Fibroblast of lung (primary cell): Measurements from ENCODE around the gene PKHD1. TPM values are rescaled to one million over a fixed set of nuclear protein-coding genes. Genes with fewer than 3 reads are reported as not detected.

Experiments used
- DNase-seq, 2 donors: peaks; one replicate each; pipeline versions ENCODE4 v3.0.0 to v3.0.0-alpha.2; 2010; ENCODE audit warnings: low read depth in 2 of 2
- H2AFZ ChIP-seq: 2 replicates; pipeline ENCODE4 v1.5.1; 2012; ENCODE audit warnings: low read length, control low read depth, inconsistent platforms
- H3K27ac ChIP-seq: 2 replicates; pipeline ENCODE4 v1.5.1; 2011; ENCODE audit warnings: low read length, control low read depth; ENCODE audit not compliant: insufficient read depth
- H3K27me3 ChIP-seq: 2 replicates; pipeline ENCODE4 v1.5.1; 2011; ENCODE audit warnings: mild to moderate bottlenecking, low read length; ENCODE audit not compliant: control insufficient read depth, insufficient read depth
- H3K36me3 ChIP-seq: 2 replicates; pipeline ENCODE4 v1.5.1; 2011; ENCODE audit warnings: low read length; ENCODE audit not compliant: control insufficient read depth, insufficient read depth
- H3K4me1 ChIP-seq: 2 replicates; pipeline ENCODE4 v1.5.1; 2011; ENCODE audit warnings: low read length; ENCODE audit not compliant: control insufficient read depth, insufficient read depth; ENCODE audit errors: extremely low read depth
- H3K4me2 ChIP-seq: 2 replicates; pipeline ENCODE4 v1.5.1; 2011; ENCODE audit warnings: low read length, control low read depth; ENCODE audit not compliant: insufficient read depth; ENCODE audit errors: extremely low read depth
- H3K4me3 ChIP-seq, 4 experiments: fragments of 200-600 bp in 1 of 4; sonication (generic) in 1 of 4; replicated peaks in 1 of 4; 2 replicates each; pipeline ENCODE4 v1.5.1; 2011 to 2016; ENCODE audit warnings: low read length in 4 of 4, low read depth in 3 of 4, mild to moderate bottlenecking in 3 of 4, control low read depth in 2 of 4, inconsistent platforms in 1 of 4, mixed read lengths in 1 of 4; ENCODE audit not compliant: insufficient read depth in 1 of 4; ENCODE audit errors: control extremely low read depth in 1 of 4
- H3K79me2 ChIP-seq: 2 replicates; pipeline ENCODE4 v1.5.1; 2012; ENCODE audit warnings: mild to moderate bottlenecking, low read length, inconsistent platforms; ENCODE audit not compliant: control insufficient read depth, insufficient read depth
- H3K9ac ChIP-seq: 2 replicates; pipeline ENCODE4 v1.5.1; 2011; ENCODE audit warnings: mild to moderate bottlenecking, low read length, control low read depth; ENCODE audit not compliant: insufficient read depth
- H3K9me3 ChIP-seq: 2 replicates; pipeline ENCODE4 v1.5.1; 2012; ENCODE audit warnings: low read depth, low read length; ENCODE audit not compliant: control insufficient read depth, insufficient read depth
- H4K20me1 ChIP-seq: 2 replicates; pipeline ENCODE4 v1.5.1; 2011; ENCODE audit warnings: low read length; ENCODE audit not compliant: control insufficient read depth, insufficient read depth; ENCODE audit errors: extremely low read depth
- CTCF ChIP-seq, 2 donors: IDR thresholded peaks in 1 of 2; conservative IDR thresholded peaks in 1 of 2; 1 replicate in 1 of 2; 2 replicates in 1 of 2; pipeline ENCODE4 v1.5.1; 2011 to 2012; ENCODE audit warnings: low read length in 2 of 2, control low read depth in 1 of 2, inconsistent platforms in 1 of 2, low read depth in 1 of 2, mild to moderate bottlenecking in 1 of 2
- EZH2 ChIP-seq: IDR thresholded peaks from 2 replicates; pipeline ENCODE4 v1.5.1; 2012; ENCODE audit warnings: low read length, control low read depth, mild to moderate bottlenecking; ENCODE audit errors: missing control alignments
- polyA plus RNA-seq, 2 donors: library from polyadenylated mRNA; depleted of rRNA in 1 of 2; stranded (reverse) in 1 of 2; unstranded in 1 of 2; fragments of >200 nt; gene quantifications; 2 replicates each; pipeline ENCODE4 v1.2.1, GENCODE V29; 2011 to 2012; ENCODE audit warnings: missing spikeins in 1 of 2
- total RNA-seq: library from RNA; depleted of rRNA; stranded (reverse); fragments of >200 nt; gene quantifications from 2 replicates; pipeline ENCODE4 v1.2.1, GENCODE V29; 2014

The PKHD1 gene
- total and polyA plus RNA-seq, 2 donors (not counting 1 experiment from before 2014, with no cell fraction given): not detected

GRCh38 chr6:51738614-51739013, 348.8 kb downstream of the PKHD1 start:
- no peak overlapping the region for H2AFZ ChIP-seq
- H3K36me3 ChIP-seq: no peaks in the 10 kb centered on the region
- DNase-seq: no peak
- TF ChIP-seq CTCF (conservative IDR thresholded peaks at IDR 0.05 in 1 of 2, IDR thresholded peaks at IDR 0.05 in 1 of 2; ENCODE audit: low read depth in 1 of 2, low read length in 2 of 2) (no peak), EZH2 (no peak)
- no peak overlapping the region for H3K27ac ChIP-seq
- no peaks in the 10 kb centered on the region for H3K79me2 ChIP-seq
- H3K9me3 ChIP-seq: no peaks in the 10 kb centered on the region
- H3K4me2 ChIP-seq: no peak overlapping the region
- no peak overlapping the region for H3K4me3 ChIP-seq
- no peaks in the 10 kb centered on the region for H4K20me1 ChIP-seq
- H3K27me3 ChIP-seq: no peaks in the 10 kb centered on the region
- no peaks in the 10 kb centered on the region for H3K4me1 ChIP-seq
- H3K9ac ChIP-seq: no peak overlapping the region

GRCh38 chr6:51737580-51738360, 349.6 kb downstream of the PKHD1 start:
- Histone ChIP-seq H3K9ac (no peak overlapping the region), H3K4me3 (no peak overlapping the region), H3K27me3 (no peaks in the 10 kb centered on the region), H3K9me3 (no peaks in the 10 kb centered on the region), H3K79me2 (no peaks in the 10 kb centered on the region), H4K20me1 (no peaks in the 10 kb centered on the region), H3K4me2 (no peak overlapping the region), H2AFZ (no peak overlapping the region), H3K4me1 (no peaks in the 10 kb centered on the region), H3K36me3 (no peaks in the 10 kb centered on the region), H3K27ac (no peak overlapping the region)
- no peak for DNase-seq
- no peak for TF ChIP-seq CTCF (conservative IDR thresholded peaks at IDR 0.05 in 1 of 2, IDR thresholded peaks at IDR 0.05 in 1 of 2; ENCODE audit: low read depth in 1 of 2, low read length in 2 of 2)
- no peak for TF ChIP-seq EZH2

GRCh38 chr6:51725155-51725554, 362.3 kb downstream of the PKHD1 start:
- no peak for TF ChIP-seq CTCF (conservative IDR thresholded peaks at IDR 0.05 in 1 of 2, IDR thresholded peaks at IDR 0.05 in 1 of 2; ENCODE audit: low read depth in 1 of 2, low read length in 2 of 2)
- no peak for TF ChIP-seq EZH2

More at GRCh38 chr6:51725155-51725554, 362.3 kb downstream of the PKHD1 start:
- DNase-seq: no peak
- no peak overlapping the region for H3K4me3 ChIP-seq
- H3K79me2 ChIP-seq: no peaks in the 10 kb centered on the region
- H3K4me1 ChIP-seq: no peaks in the 10 kb centered on the region
- H4K20me1 ChIP-seq: no peaks in the 10 kb centered on the region
- no peaks in the 10 kb centered on the region for H3K27me3 ChIP-seq
- H3K4me2 ChIP-seq: no peak overlapping the region
- no peaks in the 10 kb centered on the region for H3K9me3 ChIP-seq
- no peak overlapping the region for H3K9ac ChIP-seq
- H2AFZ ChIP-seq: no peak overlapping the region
- H3K36me3 ChIP-seq: no peaks in the 10 kb centered on the region
- no peak overlapping the region for H3K27ac ChIP-seq
